WERI-Rb-1 (cell line): ENCODE measurements around the gene PRPF18.

Experiments
- DNase-seq: peaks from one replicate; pipeline ENCODE4 v3.0.0-alpha.2; 2020
- H3K27ac ChIP-seq: fragments of 250-450 bp; sonication (Bioruptor Pico); 2 replicates; pipeline ENCODE4 v1.5.1; 2020; ENCODE audit warnings: mild to moderate bottlenecking, moderate library complexity
- H3K27me3 ChIP-seq: fragments of 250-450 bp; sonication (Bioruptor Pico); 2 replicates; pipeline ENCODE4 v1.5.1; 2021; ENCODE audit warnings: mild to moderate bottlenecking, low read depth, moderate library complexity; ENCODE audit not compliant: insufficient read depth, severe bottlenecking
- H3K36me3 ChIP-seq: fragments of 250-450 bp; sonication (Bioruptor Pico); 2 replicates; pipeline ENCODE4 v1.5.1; 2020; ENCODE audit warnings: mild to moderate bottlenecking, moderate library complexity
- H3K4me3 ChIP-seq: 2 replicates; pipeline ENCODE4 v1.5.1; 2011; ENCODE audit warnings: low read depth, mild to moderate bottlenecking, control low read depth, low read length
- H3K9me3 ChIP-seq: fragments of 250-450 bp; sonication (Bioruptor Pico); 2 replicates; pipeline ENCODE4 v1.5.1; 2021; ENCODE audit warnings: mild to moderate bottlenecking, moderate library complexity; ENCODE audit not compliant: severe bottlenecking
- CTCF ChIP-seq: IDR thresholded peaks from 2 replicates; pipeline ENCODE4 v1.5.1; 2011; ENCODE audit warnings: low read depth, mild to moderate bottlenecking, control low read depth, inconsistent platforms, low read length

The PRPF18 gene

GRCh38 chr10:13590886-13591285, 4.1 kb downstream of the PRPF18 start:
- no peaks in the 10 kb centered on the region for H3K9me3 ChIP-seq

GRCh38 chr10:13592306-13592705, 5.5 kb downstream of the PRPF18 start:
- no peaks in the 10 kb centered on the region for H3K36me3 ChIP-seq
- H3K4me3 ChIP-seq = no peak overlapping the region
- H3K27me3 ChIP-seq = no peaks in the 10 kb centered on the region
- no peak for DNase-seq
- no peak overlapping the region for H3K27ac ChIP-seq
- no peak for TF ChIP-seq CTCF
- no peaks in the 10 kb centered on the region for H3K9me3 ChIP-seq

More at GRCh38 chr10:13590886-13591285, 4.1 kb downstream of the PRPF18 start:
- no peak overlapping the region for H3K27ac ChIP-seq
- no peaks in the 10 kb centered on the region for H3K36me3 ChIP-seq
- H3K27me3 ChIP-seq = no peaks in the 10 kb centered on the region
- no peak for DNase-seq
- no peak overlapping the region for H3K4me3 ChIP-seq
- no peak for TF ChIP-seq CTCF

- Histone ChIP-seq H3K27me3 (no peaks in the 10 kb centered on the region), H3K9me3 (no peaks in the 10 kb centered on the region), H3K4me3 (no peak overlapping the region), H3K27ac (no peak overlapping the region), H3K36me3 (no peaks in the 10 kb centered on the region)
- no peak for TF ChIP-seq CTCF
- no peak for DNase-seq
Measured at GRCh38 chr10:13593535-13593934, 6.8 kb downstream of the PRPF18 start.

- Histone ChIP-seq H3K9me3 (no peaks in the 10 kb centered on the region), H3K4me3 (no peak overlapping the region), H3K27me3 (no peaks in the 10 kb centered on the region), H3K27ac (no peak overlapping the region), H3K36me3 (no peaks in the 10 kb centered on the region)
- no peak for TF ChIP-seq CTCF
- no peak for DNase-seq
Measured at GRCh38 chr10:13594641-13595040, 7.9 kb downstream of the PRPF18 start.

GRCh38 chr10:13597909-13598308, 11.1 kb downstream of the PRPF18 start:
- no peak for TF ChIP-seq CTCF
- H3K36me3 ChIP-seq = no peaks in the 10 kb centered on the region

GRCh38 chr10:13604357-13605040, 17.7 kb downstream of the PRPF18 start:
- TF ChIP-seq CTCF = no peak
- Histone ChIP-seq H3K9me3 (no peaks in the 10 kb centered on the region), H3K27me3 (no peaks in the 10 kb centered on the region), H3K27ac (no peak overlapping the region), H3K36me3 (no peaks in the 10 kb centered on the region), H3K4me3 (no peak overlapping the region)
- DNase-seq = no peak

More at GRCh38 chr10:13597909-13598308, 11.1 kb downstream of the PRPF18 start:
- H3K9me3 ChIP-seq = no peaks in the 10 kb centered on the region
- H3K4me3 ChIP-seq = no peak overlapping the region
- no peak overlapping the region for H3K27ac ChIP-seq
- DNase-seq = no peak
- H3K27me3 ChIP-seq = no peaks in the 10 kb centered on the region
